HG02588 (cell line): ENCODE measurements around the gene RPS8.
"Not testable (repeated sequence)": the region's sequence is repeated elsewhere in the genome, so short reads cannot be mapped to it uniquely, and the experiment has no call there.

Experiments used
- ATAC-seq: cut with Tn5 transposase; IDR thresholded peaks from one replicate; pipeline ENCODE4 v1.9.1; 2021; ENCODE audit warnings: mild to moderate bottlenecking, moderate library complexity; ENCODE audit not compliant: unreplicated experiment

The RPS8 gene

DNA sequence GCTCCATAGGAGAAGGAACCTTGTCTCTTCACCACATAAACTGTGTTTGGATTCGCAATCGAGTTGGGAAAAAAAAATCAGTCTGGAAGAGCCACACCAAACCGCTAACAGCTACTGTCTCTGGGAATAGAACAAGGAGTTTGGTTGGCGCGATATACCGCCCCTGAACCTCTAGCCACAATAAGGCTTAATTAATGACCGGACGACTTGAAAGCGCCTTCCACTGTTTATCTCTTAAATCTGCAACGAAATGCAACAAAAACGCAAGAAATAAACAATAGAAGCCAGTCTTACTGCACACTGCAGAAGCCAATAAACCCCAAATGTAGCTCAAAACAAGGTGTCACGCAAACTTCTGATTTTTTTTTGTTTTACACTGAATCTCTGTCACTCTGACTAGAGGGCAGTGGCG, 43.9 kb downstream of the RPS8 start:
- no peak for ATAC-seq

DNA sequence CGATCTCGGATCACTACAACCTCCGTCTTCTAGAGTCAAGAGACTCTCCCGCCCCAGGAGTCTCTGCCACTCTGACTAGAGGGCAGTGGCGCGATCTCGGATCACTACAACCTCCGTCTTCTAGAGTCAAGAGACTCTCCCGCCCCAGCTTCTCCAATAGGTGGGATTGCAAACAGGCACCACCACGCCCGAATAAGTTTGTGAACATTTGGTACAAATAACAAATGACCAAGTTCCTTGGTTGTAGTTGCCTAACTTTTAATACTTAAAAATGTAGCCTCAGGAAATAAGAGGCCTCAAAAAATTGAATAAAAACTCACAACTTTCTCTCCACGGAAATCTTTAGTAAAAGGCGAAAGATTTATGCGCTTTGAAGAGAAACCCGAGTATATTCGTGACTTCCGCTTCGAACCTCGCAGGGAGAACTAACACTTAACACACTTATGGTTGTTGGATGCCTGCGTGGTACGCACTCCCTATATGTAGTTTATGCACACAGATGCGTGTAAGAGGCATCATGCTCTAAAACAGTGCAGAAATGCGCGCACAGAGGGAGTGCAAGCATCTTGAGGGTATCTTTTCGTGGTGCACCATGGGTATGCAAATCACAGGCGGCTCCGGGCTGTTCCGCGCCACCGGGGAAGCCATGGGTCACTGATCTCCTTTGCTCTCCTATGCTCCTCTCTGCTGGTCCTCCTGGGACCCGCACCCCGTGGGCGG, 44.4 kb downstream of the RPS8 start:
- peak; percentile 74 for ATAC-seq

DNA sequence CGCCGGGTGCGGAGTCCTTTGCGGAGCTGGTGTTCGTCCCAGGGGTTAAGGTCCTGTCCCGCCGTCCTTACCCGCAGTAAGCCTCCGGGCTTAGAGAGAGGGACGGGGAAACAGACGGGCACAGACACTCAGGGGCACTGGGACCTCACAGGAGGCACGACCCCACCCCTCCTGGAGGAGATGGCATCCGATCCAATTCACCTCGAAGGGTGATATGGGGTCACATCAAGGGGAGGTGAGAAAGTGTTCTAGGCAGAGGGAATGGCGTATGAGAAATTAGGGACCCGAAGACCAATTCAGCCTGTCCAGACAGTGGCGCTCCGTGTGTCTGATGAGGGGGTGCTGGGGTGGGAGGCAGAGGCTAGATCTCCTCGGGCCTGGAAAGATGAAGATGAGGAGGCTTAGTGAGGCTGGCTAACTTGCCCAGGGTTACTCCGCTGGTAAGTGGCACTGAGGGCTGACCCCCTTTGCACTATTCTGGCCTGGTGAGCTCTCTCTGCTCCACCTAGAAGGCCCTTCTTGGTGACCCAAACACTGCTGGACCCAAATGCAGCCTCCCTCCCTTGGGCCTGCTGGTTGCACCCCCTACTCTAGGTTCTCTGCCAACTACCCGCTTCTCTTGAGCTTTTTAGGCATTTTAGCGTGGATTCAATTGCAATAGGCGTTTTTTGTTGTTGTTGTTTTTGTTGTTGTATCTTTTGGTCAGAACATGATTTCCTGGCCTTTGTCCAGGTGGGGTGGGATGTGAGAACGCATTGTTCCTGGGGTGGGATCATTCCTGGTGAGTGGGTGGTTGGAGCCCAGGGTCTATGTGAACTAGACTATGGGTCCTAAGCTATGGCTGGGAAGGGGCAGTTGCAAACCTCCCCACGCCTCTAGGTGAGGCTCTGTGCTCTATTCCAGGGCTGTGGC, 45.2 kb downstream of the RPS8 start:
- ATAC-seq = no peak

DNA sequence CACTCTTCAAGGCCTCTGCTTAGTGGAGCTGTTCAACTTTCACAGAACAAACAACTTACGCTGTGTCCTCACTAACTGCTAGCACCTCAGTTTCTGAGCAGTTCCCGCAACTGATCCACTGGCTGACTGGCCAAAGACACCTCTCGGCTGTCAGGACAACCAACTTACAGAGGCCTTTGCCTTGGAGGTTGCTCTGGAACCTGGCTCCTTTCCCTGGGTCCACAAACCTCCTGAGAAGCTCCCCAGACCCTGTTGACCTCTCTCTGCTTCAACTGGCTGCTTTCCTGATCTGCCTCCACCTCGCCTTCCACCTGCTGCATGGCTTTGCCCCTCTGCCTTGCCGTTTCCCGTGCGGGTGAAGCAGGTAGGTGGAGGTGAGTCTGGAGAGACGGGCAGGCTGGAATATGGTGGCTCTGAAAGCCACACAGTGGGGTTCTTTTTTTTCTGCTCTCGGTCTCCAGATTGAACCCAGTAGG, 45.9 kb downstream of the RPS8 start:
- ATAC-seq = no peak

DNA sequence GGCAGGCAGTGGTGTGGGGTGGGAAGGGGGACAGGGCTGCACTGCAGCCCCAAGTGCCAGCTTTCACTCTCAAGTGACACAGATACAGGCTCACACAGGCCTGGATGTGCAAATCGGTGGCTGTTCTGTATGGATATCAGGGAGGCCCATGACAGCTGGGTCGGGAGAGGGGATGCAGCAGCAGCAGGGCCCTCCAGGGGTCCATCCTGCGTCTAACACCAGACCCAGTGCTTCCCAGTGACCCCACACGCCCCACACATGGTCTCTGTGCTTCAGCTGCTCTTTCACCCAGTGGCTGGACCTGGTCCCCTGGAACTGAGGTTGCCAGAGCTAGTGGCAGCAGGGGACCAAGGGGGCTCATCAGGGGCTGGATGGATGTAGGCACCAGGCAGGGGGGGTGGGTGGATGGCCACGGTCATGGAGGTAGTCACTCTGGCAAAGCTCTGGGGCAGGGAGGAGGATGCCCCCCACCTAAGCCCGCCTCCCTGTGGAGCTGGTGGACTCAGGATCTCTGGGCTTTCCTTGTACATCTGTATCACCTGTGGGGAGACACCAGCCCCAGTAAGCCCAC, 46.9 kb downstream of the RPS8 start:
- ATAC-seq = no peak

DNA sequence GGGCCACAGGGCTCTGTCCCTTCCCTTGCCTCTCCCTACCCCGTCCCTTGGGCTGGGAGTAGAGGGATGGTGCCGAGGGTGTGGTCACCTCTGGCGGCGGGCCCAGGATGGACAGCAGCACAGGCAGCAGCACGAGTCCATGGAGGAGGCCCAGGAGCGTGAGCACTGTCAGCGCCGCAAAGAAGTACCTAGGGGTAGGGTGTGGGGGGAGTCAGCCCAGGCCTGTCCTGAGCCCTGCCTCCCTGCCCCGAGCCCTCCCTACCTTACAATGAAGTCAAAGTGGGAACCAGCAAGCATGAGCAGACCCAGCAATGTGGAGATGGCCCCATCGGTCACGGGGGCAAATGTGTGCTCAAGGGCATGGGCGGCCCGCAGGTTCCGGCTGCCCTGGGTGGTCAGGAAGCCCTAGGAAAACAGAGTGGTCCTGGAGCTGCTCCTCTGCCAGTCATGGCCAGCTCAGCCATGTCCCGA, 47.7 kb downstream of the RPS8 start:
- no peak for ATAC-seq

DNA sequence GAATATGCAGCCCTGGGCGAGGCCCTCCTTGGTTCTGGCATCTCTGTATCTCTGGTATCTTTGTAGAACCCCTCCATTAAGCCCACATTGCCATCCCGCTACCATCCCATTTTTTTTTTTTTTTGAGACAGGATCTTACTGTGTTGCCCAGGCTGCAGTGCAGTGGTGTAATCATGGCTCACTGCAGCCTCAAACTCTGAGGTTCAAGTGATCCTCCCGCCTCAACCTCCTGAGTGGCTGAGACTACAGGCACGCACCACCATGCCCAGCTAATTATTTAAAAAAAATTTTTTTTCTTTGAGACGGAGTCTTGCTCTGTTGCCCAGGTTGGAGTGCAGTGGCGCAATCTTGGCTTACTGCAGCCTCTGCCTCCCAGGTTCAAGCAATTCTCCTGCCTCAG, 49.1 kb downstream of the RPS8 start:
- not testable (repeated sequence) for ATAC-seq

DNA sequence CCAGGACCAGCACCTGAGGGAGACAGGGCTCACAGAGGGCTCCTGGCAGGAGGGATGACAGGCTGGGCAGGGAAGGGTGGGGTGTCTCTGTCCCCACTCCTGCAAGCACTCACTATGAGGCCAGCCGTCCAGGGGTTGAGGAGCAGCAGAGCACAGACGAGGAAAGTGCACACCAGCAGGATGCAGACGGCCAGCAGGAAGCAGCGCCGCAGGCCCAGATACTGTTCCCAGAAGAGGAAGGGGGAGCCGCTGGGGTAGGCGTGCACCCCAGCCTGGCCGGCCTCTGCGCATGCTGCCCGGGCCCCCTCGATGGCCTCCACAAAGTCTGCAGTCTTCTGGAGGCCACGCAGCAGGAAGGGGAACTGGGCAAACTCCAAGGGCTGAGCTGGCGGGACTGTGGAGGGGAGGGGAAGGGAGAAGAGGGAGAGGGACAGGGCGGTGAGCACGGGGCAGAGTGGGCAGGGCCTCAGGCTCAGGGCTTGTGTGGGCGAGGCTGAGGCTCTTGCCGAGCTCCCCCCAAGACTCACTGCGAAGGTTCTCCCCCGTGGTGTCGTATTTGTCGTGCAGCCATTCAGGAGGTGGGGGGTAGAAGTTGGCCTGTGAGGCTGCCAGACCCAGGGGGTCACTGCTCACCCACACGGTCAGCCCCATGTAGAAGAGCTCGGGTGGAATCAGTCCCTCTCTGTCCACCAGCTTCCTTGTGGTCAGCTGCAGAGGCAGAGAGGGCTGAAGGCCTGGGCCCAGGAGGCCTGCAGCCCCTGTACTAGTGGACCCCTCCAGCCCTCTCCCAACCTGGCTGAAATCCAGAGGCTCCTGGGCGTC, 51.2 kb downstream of the RPS8 start:
- no peak for ATAC-seq

DNA sequence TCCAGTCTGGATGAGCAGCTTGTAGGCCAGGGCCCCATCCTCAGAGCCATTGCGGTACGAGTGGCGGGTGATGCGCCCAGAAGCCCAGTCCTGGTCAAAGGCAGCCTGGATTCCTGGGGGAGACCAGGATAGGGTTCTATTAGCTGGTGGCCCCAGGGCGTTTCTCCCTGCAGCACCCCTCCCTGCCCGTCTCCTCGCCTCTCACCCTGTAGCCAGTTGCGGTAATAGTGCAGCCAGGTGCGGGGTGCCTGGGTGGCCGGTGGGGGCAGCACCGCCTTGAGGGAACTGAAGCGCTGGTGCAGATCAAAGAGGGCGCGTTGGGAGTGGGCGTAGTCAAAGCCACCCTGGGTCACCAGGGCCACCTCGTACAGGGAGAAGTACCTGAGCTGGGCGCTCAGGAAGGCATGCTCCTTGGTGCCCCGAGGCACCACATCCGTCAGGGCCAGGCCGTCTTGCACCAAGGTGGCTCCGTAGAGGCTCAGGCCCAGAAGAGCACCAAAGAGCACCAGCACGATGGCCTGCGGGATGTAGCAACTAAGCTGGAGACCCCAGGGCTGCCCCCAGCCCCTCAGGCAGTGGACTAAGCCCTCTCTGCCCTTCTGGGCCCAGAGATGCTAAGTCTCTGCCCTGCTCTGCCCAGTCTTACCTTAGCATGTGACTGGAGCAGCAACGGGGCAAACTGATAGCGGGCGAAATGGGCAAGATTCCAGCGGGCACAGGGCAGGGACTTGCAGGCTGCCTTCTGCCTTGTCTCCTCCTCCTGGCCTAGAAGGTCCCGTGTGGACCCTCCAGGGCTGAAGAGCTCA, 52.1 kb downstream of the RPS8 start:
- ATAC-seq = no peak

DNA sequence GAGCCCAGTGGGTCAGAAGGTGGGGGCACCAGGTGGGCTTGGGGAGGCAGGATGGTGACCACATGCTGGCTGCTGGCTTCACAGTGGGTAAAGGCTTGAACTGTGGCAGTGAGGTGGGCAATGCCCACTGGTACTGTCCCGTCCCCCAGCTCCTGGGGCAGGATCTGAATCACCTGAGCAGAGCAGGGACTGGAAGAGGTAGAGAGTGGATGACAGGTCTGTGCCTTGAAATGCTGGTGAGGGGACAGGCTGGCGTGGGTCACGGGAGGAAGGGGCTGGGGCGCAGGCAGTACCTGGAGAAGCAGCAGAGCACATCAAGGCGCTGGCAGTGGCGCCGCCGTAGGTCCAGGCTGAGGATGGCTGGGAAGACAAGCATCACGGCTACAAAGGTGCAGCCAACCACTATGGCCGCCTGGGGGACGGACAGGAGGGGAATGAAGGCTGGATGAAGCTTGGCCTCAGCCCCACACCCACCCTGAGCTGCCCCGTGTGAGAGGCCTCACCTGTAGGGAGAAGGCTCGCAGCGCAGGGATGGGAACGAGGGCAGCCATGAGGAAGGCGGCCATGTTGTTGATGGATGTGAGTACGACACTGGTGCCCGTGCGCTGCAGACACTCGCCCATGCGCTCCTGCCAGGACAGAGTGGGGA, 52.8 kb downstream of the RPS8 start:
- no peak for ATAC-seq
